GM12878 (cell line): Measurements from ENCODE around the gene NEURL4. TPM values are rescaled to one million over a fixed set of nuclear protein-coding genes. Genes with fewer than 3 reads are reported as not detected.
A peak's percentile ranks its signal among the peaks of the same experiment; 100 is the strongest.

ENCODE experiments used
- ATAC-seq: fragments of 200-7000 bp; cut with Tn5 transposase; 3 replicates; pipeline ENCODE4 v1.9.1; 2020; ENCODE audit warnings: mild to moderate bottlenecking, moderate library complexity
- BruUV-seq: library from RNA; stranded (reverse); fragments of 400-500 nt; replicated peaks from 2 replicates; lab custom pipeline; 2021; lab: Mats Ljungman, UMichigan
- CTCF ChIA-PET: fragments of 300-600 bp; sonication (Branson Sonifier 250); formaldehyde crosslinking; extraction: SDS; loops from one replicate; lab custom pipeline; 2021; ENCODE audit warnings: inconsistent platforms; lab: Yijun Ruan, JAX
- POLR2A ChIA-PET: fragments of 350-600 bp; formaldehyde crosslinking; extraction: SDS; loops from one replicate; lab custom pipeline; 2021; ENCODE audit warnings: inconsistent platforms; lab: Charles Lee
- RAD21 ChIA-PET: fragments of 300-600 bp; sonication (Branson Sonifier 250); formaldehyde crosslinking; loops from one replicate; lab custom pipeline; 2023; ENCODE audit warnings: antibody characterized with exemption; ENCODE audit not compliant: unreplicated experiment; lab: Charles Lee
- SMC1A ChIA-PET: fragments of 300-600 bp; sonication (Branson Sonifier 250); formaldehyde crosslinking; loops from one replicate; lab custom pipeline; 2023; ENCODE audit not compliant: unreplicated experiment, uncharacterized antibody; lab: Charles Lee
- DNase-seq: peaks from one replicate; pipeline ENCODE4 v3.0.0-alpha.2; 2011; ENCODE audit warnings: low read depth, low spot score
- FAIRE-seq: peaks from 3 replicates; lab custom pipeline; 2011; peaks lifted over from hg19 to GRCh38; lab: Jason Lieb, UNC
- H2AFZ ChIP-seq: 2 replicates; pipeline ENCODE4 v1.6.0; 2011; ENCODE audit warnings: low read depth, low read length, control low read depth; ENCODE audit not compliant: control insufficient read depth
- H3K27ac ChIP-seq: 2 replicates; pipeline ENCODE4 v1.5.1; 2011; ENCODE audit warnings: control low read depth; ENCODE audit not compliant: control insufficient read depth, insufficient read depth
- H3K27me3 ChIP-seq, 2 experiments: replicated peaks in 1 of 2; 2 replicates each; pipeline versions ENCODE4 v1.6.0 to v1.6.1; 2011; ENCODE audit warnings: low read length in 1 of 2; ENCODE audit not compliant: control insufficient read depth in 2 of 2, insufficient read depth in 2 of 2
- H3K36me3 ChIP-seq, 2 experiments: 2 replicates each; pipeline ENCODE4 v1.5.1; 2011; ENCODE audit warnings: low read length in 1 of 2; ENCODE audit not compliant: control insufficient read depth in 2 of 2, insufficient read depth in 2 of 2
- H3K4me1 ChIP-seq: 2 replicates; pipeline ENCODE4 v1.6.1; 2011; ENCODE audit warnings: mild to moderate bottlenecking, low read length, moderate library complexity, mixed read lengths; ENCODE audit not compliant: control insufficient read depth, insufficient read depth
- H3K4me2 ChIP-seq: 2 replicates; pipeline ENCODE4 v1.6.0; 2011; ENCODE audit warnings: control low read depth; ENCODE audit not compliant: control insufficient read depth, insufficient read depth
- H3K4me3 ChIP-seq: fragments of 200-600 bp; sonication (generic); 2 replicates; pipeline ENCODE4 v1.5.1; 2016
- H3K79me2 ChIP-seq: 2 replicates; pipeline ENCODE4 v1.6.0; 2011; ENCODE audit warnings: low read length; ENCODE audit not compliant: control insufficient read depth, insufficient read depth
- H3K9ac ChIP-seq: 2 replicates; pipeline ENCODE4 v1.8.0; 2011; ENCODE audit warnings: low read length, control low read depth, mixed read lengths; ENCODE audit not compliant: control insufficient read depth, insufficient read depth
- H3K9me3 ChIP-seq: replicated peaks from 3 replicates; pipeline ENCODE4 v1.5.1; 2011; ENCODE audit warnings: mild to moderate bottlenecking, low read length; ENCODE audit not compliant: control insufficient read depth, insufficient read depth
- H4K20me1 ChIP-seq: 2 replicates; pipeline ENCODE4 v1.6.0; 2011; ENCODE audit not compliant: control insufficient read depth, insufficient read depth
- CBFB ChIP-seq: IDR thresholded peaks from 2 replicates; pipeline ENCODE4 v1.6.1; 2016; ENCODE audit warnings: antibody characterized with exemption, low read depth
- CREB1 ChIP-seq: IDR thresholded peaks from 2 replicates; pipeline ENCODE4 v1.6.1; 2012; ENCODE audit warnings: low read depth, mild to moderate bottlenecking, inconsistent platforms
- EP300 ChIP-seq, 2 experiments: fragments of 150-350 bp in 1 of 2; IDR thresholded peaks; 2 replicates each; pipeline ENCODE4 v1.6.1; 2011 to 2012; ENCODE audit warnings: low read depth in 2 of 2, low read length in 2 of 2, borderline replicate concordance in 1 of 2, improper control_type of control experiment in 1 of 2, inconsistent platforms in 1 of 2; ENCODE audit not compliant: control insufficient read depth in 1 of 2
- HDGF ChIP-seq: fragments of 450-650 bp; IDR thresholded peaks from 2 replicates; pipeline ENCODE4 v1.6.1; 2016; ENCODE audit warnings: antibody characterized with exemption
- TCF3 ChIP-seq: IDR thresholded peaks from 2 replicates; pipeline ENCODE4 v1.6.1; 2012; ENCODE audit warnings: low read depth, mild to moderate bottlenecking, low read length, borderline replicate concordance; ENCODE audit not compliant: insufficient read depth
- WGBS: methylation state at CpG from one replicate; pipeline ENCODE4 v1.1.6; 2016; ENCODE audit warnings: low lambda C conversion rate; ENCODE audit not compliant: insufficient replicate concordance, insufficient coverage; ENCODE audit errors: missing lambda C conversion rate; 5-methylcytosine and 5-hydroxymethylcytosine counted together
- in situ Hi-C: fragments of 300-500 bp; cut with MboI; formaldehyde crosslinking; loops from 9 replicates; pipeline ENCODE4 v1.14.3; 2018; ENCODE audit warnings: mixed read lengths
- intact Hi-C: fragments of 100-400 bp; cut with micrococcal nuclease; formaldehyde crosslinking; loops from one replicate; pipeline ENCODE4 v1.14.2; 2022; ENCODE audit not compliant: unreplicated experiment
- polyA plus RNA-seq, 11 experiments: library from polyadenylated mRNA; depleted of rRNA in 4 of 11; unstranded in 6 of 11; stranded (reverse) in 5 of 11; fragments of >200 nt; fragmentation: Nextera tagmentation in 4 of 11; fragmentation: Illumina TruSeq in 1 of 11; extraction: Ambion mirVana in 4 of 11; extraction: Trizol in 1 of 11; gene quantifications; 1 replicate in 1 of 11; 2 replicates in 10 of 11; pipeline versions ENCODE4 v1.2.1 to v1.2.3, GENCODE V29; 2011 to 2016; ENCODE audit warnings: inconsistent platforms in 2 of 11, missing spikeins in 2 of 11, low read depth in 1 of 11
- total RNA-seq, 4 experiments: library from RNA; depleted of rRNA in 3 of 4; stranded (reverse); fragments of >200 nt in 3 of 4; fragmentation: Illumina TruSeq in 1 of 4; extraction: Trizol in 1 of 4; gene quantifications; 2 replicates each; pipeline versions ENCODE4 v1.2.1 to v1.2.3, GENCODE V29; 2013 to 2021
- TF ChIP-seq, protein P1 (sequence below): fragments of 450-650 bp; IDR thresholded peaks from 2 replicates; pipeline ENCODE4 v1.6.1; 2016; ENCODE audit warnings: mild to moderate bottlenecking
- TF ChIP-seq, protein P2 (sequence below): IDR thresholded peaks from 2 replicates; pipeline ENCODE4 v1.6.1; 2011; ENCODE audit warnings: borderline replicate concordance, low read depth, mild to moderate bottlenecking, moderate library complexity, low read length; ENCODE audit not compliant: insufficient read depth, poor library complexity, severe bottlenecking
- TF ChIP-seq, protein P3 (sequence below): fragments of 450-650 bp; IDR thresholded peaks from 2 replicates; pipeline ENCODE4 v1.6.1; 2017; ENCODE audit warnings: mild to moderate bottlenecking, low read depth, inconsistent platforms; ENCODE audit not compliant: poor library complexity, severe bottlenecking
- TF ChIP-seq, protein P4 (sequence below): fragments of 450-650 bp; IDR thresholded peaks from 2 replicates; pipeline ENCODE4 v1.6.1; 2018; ENCODE audit warnings: borderline replicate concordance, mild to moderate bottlenecking; ENCODE audit not compliant: partially characterized antibody

Gene NEURL4
- total and polyA plus RNA-seq, 10 of the 15 experiments (the other 5 are each of a cell fraction or from before 2014, with no cell fraction given) = 0.03 to 41.9 (median 10.0) TPM

DNA sequence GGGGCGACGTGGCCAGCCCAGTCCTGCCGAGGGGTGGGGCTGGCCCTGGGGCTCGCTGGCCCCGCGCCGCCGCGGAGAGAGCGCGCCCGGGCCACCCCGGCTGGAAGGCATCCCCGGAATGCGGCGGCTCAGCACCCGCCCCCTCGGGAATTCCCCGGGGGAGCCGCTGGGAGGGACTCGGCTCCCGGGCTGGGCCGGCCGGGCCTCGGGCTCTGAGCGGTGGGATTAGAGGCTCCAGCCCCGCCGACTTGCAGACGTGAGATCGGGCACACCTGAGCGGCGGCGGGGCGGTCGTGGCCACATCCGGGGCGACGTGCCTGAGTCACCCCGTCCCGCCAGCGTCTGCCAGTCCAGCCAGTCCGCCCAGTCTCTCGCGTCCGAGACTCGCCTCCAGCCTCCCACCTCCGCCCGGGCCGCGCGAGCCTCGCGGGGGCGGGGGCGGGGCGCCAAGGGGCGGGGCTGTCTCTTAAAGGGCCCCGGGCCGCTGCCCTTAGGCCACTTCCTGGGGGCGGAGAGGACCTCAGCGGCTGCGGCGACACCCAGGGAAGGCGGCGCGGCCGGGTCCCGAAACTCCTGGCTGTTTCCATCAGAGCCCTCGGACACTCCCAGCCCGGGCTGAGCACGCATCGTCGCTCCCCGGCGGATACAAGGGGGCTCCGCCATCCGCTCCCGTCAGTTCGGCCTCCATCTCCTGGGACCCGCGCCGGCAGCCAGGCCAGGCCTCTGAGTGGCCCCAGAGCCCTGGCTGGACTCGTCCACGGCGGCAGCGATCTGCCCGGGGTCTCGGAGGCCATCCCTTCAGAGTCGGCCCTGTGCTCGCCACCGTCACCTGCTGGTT lies 22.7 kb upstream of the NEURL4 start, which contains the start of gene KCTD11 (continued):
- 0 out of 2 replicates have a peak, but pooled peaks have one; percentile 33 for TF ChIP-seq TCF3
- no peak for TF ChIP-seq CBFB
- no peak for TF ChIP-seq EP300 (IDR thresholded peaks at IDR 0.05; ENCODE audit: borderline replicate concordance in 1 of 2, control insufficient read depth in 1 of 2, low read depth in 2 of 2, low read length in 2 of 2)
- no peak for TF ChIP-seq HDGF
- TF ChIP-seq CREB1 = peak; percentile 53; the same call in 1 of the 2 replicates
- TF ChIP-seq, protein P1, sequence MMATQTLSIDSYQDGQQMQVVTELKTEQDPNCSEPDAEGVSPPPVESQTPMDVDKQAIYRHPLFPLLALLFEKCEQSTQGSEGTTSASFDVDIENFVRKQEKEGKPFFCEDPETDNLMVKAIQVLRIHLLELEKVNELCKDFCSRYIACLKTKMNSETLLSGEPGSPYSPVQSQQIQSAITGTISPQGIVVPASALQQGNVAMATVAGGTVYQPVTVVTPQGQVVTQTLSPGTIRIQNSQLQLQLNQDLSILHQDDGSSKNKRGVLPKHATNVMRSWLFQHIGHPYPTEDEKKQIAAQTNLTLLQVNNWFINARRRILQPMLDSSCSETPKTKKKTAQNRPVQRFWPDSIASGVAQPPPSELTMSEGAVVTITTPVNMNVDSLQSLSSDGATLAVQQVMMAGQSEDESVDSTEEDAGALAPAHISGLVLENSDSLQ = peak; percentile 3

DNA sequence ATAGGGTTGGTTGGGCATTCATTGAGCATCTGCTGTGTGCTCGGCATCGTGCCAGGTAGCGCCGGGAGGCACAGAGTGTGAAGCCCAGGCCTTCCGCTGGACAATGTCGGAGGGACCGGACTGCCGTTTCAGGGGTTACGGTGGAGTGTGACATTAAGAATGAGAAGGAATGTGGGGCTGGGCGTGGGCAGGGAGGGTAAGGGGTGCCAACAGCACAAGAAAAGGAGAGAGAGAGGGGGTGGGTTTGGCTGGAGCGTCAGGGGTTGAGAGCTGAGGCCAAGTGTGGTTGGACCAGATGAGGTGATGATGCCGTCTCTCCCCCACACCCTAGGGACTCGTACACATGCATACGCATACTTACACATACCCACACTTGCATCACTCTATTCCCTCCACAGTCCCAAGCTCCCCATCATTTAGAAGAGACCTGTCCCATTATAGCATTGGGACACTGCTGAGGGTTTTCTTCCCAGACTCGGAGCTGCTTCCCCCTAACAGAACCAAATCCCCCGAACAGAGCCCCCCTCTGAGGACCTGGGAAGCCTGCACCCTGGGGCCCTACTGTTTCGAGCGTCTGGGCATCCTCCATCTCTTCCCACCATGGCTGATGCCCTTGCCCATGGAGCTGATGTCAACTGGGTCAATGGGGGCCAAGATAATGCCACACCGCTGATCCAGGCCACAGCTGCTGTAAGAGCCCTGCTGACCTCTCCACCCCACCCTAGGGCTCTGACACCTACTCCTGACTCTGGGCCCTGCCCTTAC lies 19.5 kb upstream of the NEURL4 start:
- DNase-seq (no peak), FAIRE-seq (no peak), ATAC-seq (no peak)
- no peaks in the 10 kb centered on the region for H4K20me1 ChIP-seq
- ChIA-PET POLR2A (interaction anchor here (0.8 to 5.2 kb wide), 3 partner anchors 9 to 19 kb away, joined by 3 to 52 read pairs (median 31); partner anchors contain the start of genes ACAP1 and NEURL4), SMC1A (interaction anchor here (2.6 to 4.8 kb wide), 2 partner anchors 12 to 19 kb away, joined by 10 to 33 read pairs; partner anchors contain the start of gene ACAP1), CTCF (interaction anchor here (0.6 to 4.4 kb wide), 7 partner anchors 10 to 1028 kb away, joined by 3 to 34 read pairs (median 4); partner anchors contain the start of genes ACAP1 and KRABD2), RAD21 (interaction anchor here (1.6 to 5.0 kb wide), 2 partner anchors 12 to 19 kb away, joined by 4 to 45 read pairs; partner anchors contain the start of gene ACAP1)
- H3K9me3 ChIP-seq = no peaks in the 10 kb centered on the region
- no peaks in the 10 kb centered on the region for H3K27me3 ChIP-seq
- H3K79me2 ChIP-seq = peaks cover 7% of the 10 kb centered on the region
- H3K9ac ChIP-seq = no peak overlapping the region
- no peak overlapping the region for H2AFZ ChIP-seq
- intact Hi-C loops = no loop called here
- H3K27ac ChIP-seq = no peak overlapping the region
- peaks cover 9% of the 10 kb centered on the region for H3K4me1 ChIP-seq
- no peak overlapping the region for H3K4me3 ChIP-seq
- WGBS = 80% methylated on average over 16 of the region's 19 CpGs
- no peak overlapping the region for H3K4me2 ChIP-seq
- TF ChIP-seq, protein P2, sequence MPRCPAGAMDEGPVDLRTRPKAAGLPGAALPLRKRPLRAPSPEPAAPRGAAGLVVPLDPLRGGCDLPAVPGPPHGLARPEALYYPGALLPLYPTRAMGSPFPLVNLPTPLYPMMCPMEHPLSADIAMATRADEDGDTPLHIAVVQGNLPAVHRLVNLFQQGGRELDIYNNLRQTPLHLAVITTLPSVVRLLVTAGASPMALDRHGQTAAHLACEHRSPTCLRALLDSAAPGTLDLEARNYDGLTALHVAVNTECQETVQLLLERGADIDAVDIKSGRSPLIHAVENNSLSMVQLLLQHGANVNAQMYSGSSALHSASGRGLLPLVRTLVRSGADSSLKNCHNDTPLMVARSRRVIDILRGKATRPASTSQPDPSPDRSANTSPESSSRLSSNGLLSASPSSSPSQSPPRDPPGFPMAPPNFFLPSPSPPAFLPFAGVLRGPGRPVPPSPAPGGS = peak; percentile 67
- TF ChIP-seq, protein P3, sequence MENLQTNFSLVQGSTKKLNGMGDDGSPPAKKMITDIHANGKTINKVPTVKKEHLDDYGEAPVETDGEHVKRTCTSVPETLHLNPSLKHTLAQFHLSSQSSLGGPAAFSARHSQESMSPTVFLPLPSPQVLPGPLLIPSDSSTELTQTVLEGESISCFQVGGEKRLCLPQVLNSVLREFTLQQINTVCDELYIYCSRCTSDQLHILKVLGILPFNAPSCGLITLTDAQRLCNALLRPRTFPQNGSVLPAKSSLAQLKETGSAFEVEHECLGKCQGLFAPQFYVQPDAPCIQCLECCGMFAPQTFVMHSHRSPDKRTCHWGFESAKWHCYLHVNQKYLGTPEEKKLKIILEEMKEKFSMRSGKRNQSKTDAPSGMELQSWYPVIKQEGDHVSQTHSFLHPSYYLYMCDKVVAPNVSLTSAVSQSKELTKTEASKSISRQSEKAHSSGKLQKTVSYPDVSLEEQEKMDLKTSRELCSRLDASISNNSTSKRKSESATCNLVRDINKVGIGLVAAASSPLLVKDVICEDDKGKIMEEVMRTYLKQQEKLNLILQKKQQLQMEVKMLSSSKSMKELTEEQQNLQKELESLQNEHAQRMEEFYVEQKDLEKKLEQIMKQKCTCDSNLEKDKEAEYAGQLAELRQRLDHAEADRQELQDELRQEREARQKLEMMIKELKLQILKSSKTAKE = no peak
- TF ChIP-seq, protein P4, sequence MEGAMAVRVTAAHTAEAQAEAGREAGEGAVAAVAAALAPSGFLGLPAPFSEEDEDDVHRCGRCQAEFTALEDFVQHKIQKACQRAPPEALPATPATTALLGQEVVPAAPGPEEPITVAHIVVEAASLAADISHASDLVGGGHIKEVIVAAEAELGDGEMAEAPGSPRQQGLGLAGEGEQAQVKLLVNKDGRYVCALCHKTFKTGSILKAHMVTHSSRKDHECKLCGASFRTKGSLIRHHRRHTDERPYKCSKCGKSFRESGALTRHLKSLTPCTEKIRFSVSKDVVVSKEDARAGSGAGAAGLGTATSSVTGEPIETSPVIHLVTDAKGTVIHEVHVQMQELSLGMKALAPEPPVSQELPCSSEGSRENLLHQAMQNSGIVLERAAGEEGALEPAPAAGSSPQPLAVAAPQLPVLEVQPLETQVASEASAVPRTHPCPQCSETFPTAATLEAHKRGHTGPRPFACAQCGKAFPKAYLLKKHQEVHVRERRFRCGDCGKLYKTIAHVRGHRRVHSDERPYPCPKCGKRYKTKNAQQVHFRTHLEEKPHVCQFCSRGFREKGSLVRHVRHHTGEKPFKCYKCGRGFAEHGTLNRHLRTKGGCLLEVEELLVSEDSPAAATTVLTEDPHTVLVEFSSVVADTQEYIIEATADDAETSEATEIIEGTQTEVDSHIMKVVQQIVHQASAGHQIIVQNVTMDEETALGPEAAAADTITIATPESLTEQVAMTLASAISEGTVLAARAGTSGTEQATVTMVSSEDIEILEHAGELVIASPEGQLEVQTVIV = no peak
- TF ChIP-seq, all 136 proteins: peak for 1
- in situ Hi-C loops = no loop called here
- peaks cover 10 to 22% of the 10 kb centered on the region in 2 experiments for H3K36me3 ChIP-seq
- BruUV-seq = TSS peak; percentile 52
